Mucosa of descending colon (tissue), 3 donors: Measurements from ENCODE around the gene NHS. TPM values are rescaled to one million over a fixed set of nuclear protein-coding genes. Genes with fewer than 3 reads are reported as not detected.

Experiments used
- ATAC-seq: fragments of 200-7000 bp; cut with Tn5 transposase; one replicate; pipeline ENCODE4 v1.9.1; 2020; ENCODE audit warnings: mild to moderate bottlenecking, moderate library complexity
- DNase-seq, 3 donors: peaks; one replicate each; pipeline ENCODE4 v3.0.0-alpha.2; 2020
- H3K36me3 ChIP-seq: fragments of 200-600 bp; one replicate; pipeline ENCODE4 v1.8.0; 2021; ENCODE audit warnings: low read depth, mild to moderate bottlenecking
- H3K4me1 ChIP-seq: fragments of 200-600 bp; one replicate; pipeline ENCODE4 v1.8.0; 2021; ENCODE audit warnings: low read depth, mild to moderate bottlenecking
- H3K4me3 ChIP-seq: fragments of 200-600 bp; one replicate; pipeline ENCODE4 v1.8.0; 2021; ENCODE audit warnings: mild to moderate bottlenecking
- H3K9me3 ChIP-seq: fragments of 200-600 bp; one replicate; pipeline ENCODE4 v1.8.0; 2021; ENCODE audit warnings: mild to moderate bottlenecking
- intact Hi-C, 2 donors: fragments of 100-400 bp; cut with DNase I in 1 of 2; cut with micrococcal nuclease in 1 of 2; formaldehyde crosslinking; loops; one replicate each; pipeline versions ENCODE4 v1.11.0 to v1.11.1; 2022; cut with DNase I, micrococcal nuclease
- total RNA-seq, 3 donors: library from RNA; stranded (reverse); fragmentation: NEBNext Ultra II Directional in 2 of 3; extraction: Animal tissue kit (Norgen Biotek cat#: 25700) in 2 of 3; gene quantifications; one replicate each; pipeline versions ENCODE4 v1.2.1 to v1.2.4, GENCODE V29; 2021 to 2023
- TF ChIP-seq, protein P1 (sequence below): fragments of 200-600 bp; IDR thresholded peaks from one replicate; pipeline ENCODE4 v1.8.0; 2022; ENCODE audit warnings: antibody characterized with exemption, mild to moderate bottlenecking
- donor health status: DM: no; HTN: no; CAD: no; lungs with moderate emphysema.
- donor health status: DM: no; HTN: no; CAD: no.
- donor health status: DM: no; HTN: yes; CAD: no.

The NHS gene
- total RNA-seq, 3 donors from 2014 or later: 1.8 to 11.7 (median 2.1) TPM

GRCh38 chrX:17448188-17448587, 73.2 kb downstream of the NHS start:
- no peak overlapping the region for H3K4me3 ChIP-seq
- DNase-seq (no peak), ATAC-seq (no peak)
- TF ChIP-seq, protein P1, sequence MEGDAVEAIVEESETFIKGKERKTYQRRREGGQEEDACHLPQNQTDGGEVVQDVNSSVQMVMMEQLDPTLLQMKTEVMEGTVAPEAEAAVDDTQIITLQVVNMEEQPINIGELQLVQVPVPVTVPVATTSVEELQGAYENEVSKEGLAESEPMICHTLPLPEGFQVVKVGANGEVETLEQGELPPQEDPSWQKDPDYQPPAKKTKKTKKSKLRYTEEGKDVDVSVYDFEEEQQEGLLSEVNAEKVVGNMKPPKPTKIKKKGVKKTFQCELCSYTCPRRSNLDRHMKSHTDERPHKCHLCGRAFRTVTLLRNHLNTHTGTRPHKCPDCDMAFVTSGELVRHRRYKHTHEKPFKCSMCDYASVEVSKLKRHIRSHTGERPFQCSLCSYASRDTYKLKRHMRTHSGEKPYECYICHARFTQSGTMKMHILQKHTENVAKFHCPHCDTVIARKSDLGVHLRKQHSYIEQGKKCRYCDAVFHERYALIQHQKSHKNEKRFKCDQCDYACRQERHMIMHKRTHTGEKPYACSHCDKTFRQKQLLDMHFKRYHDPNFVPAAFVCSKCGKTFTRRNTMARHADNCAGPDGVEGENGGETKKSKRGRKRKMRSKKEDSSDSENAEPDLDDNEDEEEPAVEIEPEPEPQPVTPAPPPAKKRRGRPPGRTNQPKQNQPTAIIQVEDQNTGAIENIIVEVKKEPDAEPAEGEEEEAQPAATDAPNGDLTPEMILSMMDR: no peak
- H3K4me1 ChIP-seq: no peaks in the 10 kb centered on the region
- no peaks in the 10 kb centered on the region for H3K9me3 ChIP-seq
- no peaks in the 10 kb centered on the region for H3K36me3 ChIP-seq
- intact Hi-C loops: no loop called here

- DNase-seq (no peak), ATAC-seq (no peak)
- H3K9me3 ChIP-seq: no peaks in the 10 kb centered on the region
- intact Hi-C loops: no loop called here
- TF ChIP-seq, protein P1: no peak
- no peaks in the 10 kb centered on the region for H3K36me3 ChIP-seq
- no peaks in the 10 kb centered on the region for H3K4me1 ChIP-seq
- H3K4me3 ChIP-seq: no peak overlapping the region
These were observed 74.9 kb downstream of the NHS start for GRCh38 chrX:17449866-17450265.

DNA sequence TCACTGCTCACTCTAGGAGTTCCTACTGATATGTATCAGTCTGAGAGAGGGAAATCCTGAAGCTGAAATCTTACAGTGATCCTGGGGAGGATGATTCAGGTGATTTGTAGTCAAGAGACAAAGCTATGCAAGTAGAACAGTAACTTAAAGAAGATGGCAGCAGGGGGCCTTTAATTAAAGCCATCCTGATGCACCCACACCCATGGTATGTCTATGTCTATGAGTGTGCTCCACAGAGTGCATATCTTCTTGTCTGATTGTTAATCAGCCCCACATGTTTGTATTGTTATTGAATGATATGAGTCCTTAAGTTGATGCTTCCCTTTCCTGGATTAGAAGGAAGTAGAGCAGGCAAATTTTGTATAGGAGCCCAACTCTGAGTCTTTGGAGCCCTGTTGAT, 78.8 kb downstream of the NHS start:
- H3K4me1 ChIP-seq: no peaks in the 10 kb centered on the region
- DNase-seq (no peak), ATAC-seq (no peak)
- TF ChIP-seq, protein P1: no peak
- H3K9me3 ChIP-seq: no peaks in the 10 kb centered on the region
- no peaks in the 10 kb centered on the region for H3K36me3 ChIP-seq
- intact Hi-C loops: no loop called here
- H3K4me3 ChIP-seq: no peak overlapping the region

DNA sequence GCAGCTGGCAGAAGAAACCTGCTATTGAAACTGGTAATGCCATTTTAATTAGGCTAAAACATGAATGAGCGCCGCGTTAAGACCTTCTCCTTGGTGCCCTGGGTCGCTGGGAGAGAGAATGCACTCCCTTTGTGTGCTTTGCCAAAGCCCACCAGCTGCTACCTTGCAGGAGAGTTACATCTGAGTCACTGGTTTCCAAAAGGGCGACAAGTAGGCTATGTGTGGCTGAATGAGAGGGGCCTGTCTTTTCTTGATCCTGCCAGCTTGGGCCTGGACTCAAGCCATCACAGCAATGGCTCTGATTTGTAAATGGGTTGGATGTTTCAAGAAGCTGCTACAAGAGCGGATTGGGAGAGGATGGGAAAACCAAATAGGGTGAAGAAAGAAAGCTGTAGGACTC, 81.5 kb downstream of the NHS start:
- DNase-seq: no peak
- no peak for ATAC-seq
- no peaks in the 10 kb centered on the region for H3K9me3 ChIP-seq
- no peak overlapping the region for H3K4me3 ChIP-seq
- intact Hi-C loops: no loop called here
- no peaks in the 10 kb centered on the region for H3K36me3 ChIP-seq
- TF ChIP-seq, protein P1: no peak
- no peaks in the 10 kb centered on the region for H3K4me1 ChIP-seq

- TF ChIP-seq, protein P1: no peak
- intact Hi-C loops: no loop called here
These were observed 84.1 kb downstream of the NHS start for GRCh38 chrX:17459008-17459611.

GRCh38 chrX:17459661-17460060, 84.7 kb downstream of the NHS start:
- ATAC-seq (no peak), DNase-seq (no peak)
- Histone ChIP-seq H3K36me3 (no peaks in the 10 kb centered on the region), H3K4me3 (no peak overlapping the region), H3K9me3 (no peaks in the 10 kb centered on the region), H3K4me1 (no peaks in the 10 kb centered on the region)
- TF ChIP-seq, protein P1: no peak
- intact Hi-C loops: no loop called here

More at GRCh38 chrX:17459008-17459611, 84.1 kb downstream of the NHS start:
- ATAC-seq (no peak), DNase-seq (peak in 1 of 3 donors; percentile 1)
- H3K36me3 ChIP-seq: no peaks in the 10 kb centered on the region
- H3K4me3 ChIP-seq: no peak overlapping the region
- H3K9me3 ChIP-seq: no peaks in the 10 kb centered on the region
- no peaks in the 10 kb centered on the region for H3K4me1 ChIP-seq
